Endothelial cell of umbilical vein (primary cell): Measurements from ENCODE around the gene BCAS2. TPM values are rescaled to one million over a fixed set of nuclear protein-coding genes. Genes with fewer than 3 reads are reported as not detected.

Experiments
- BruUV-seq: library from RNA; stranded (reverse); fragments of 400-500 nt; replicated peaks from 2 replicates; lab custom pipeline; 2021; lab: Mats Ljungman, UMichigan
- CTCF ChIA-PET: fragments of 300-600, 350-600 bp; sonication (Branson Sonifier 250); formaldehyde crosslinking; loops from one replicate; lab custom pipeline; 2021; ENCODE audit warnings: antibody characterized with exemption, inconsistent platforms; lab: Charles Lee
- POLR2A ChIA-PET: fragments of 300-600, 350-600 bp; sonication (Branson Sonifier 250); formaldehyde crosslinking; loops from one replicate; lab custom pipeline; 2021; ENCODE audit warnings: antibody characterized with exemption, inconsistent platforms; lab: Charles Lee
- DNase-seq: peaks from one replicate; pipeline ENCODE4 v3.0.0-alpha.2; 2011; ENCODE audit warnings: low read depth, low spot score
- FAIRE-seq: peaks from 2 replicates; lab custom pipeline; 2011; peaks lifted over from hg19 to GRCh38; lab: Jason Lieb, UNC
- H2AFZ ChIP-seq: 2 replicates; pipeline ENCODE4 v1.6.0; 2012; ENCODE audit warnings: low read depth, low read length, control low read depth, inconsistent platforms
- H3K27ac ChIP-seq: 2 replicates; pipeline ENCODE4 v1.5.1; 2011; ENCODE audit warnings: low read depth, mild to moderate bottlenecking, control low read depth, low read length, moderate library complexity; ENCODE audit not compliant: insufficient read depth
- H3K27me3 ChIP-seq, 2 experiments: 2 replicates each; pipeline versions ENCODE4 v1.6.0 to v1.6.1; 2011; ENCODE audit warnings: low read length in 2 of 2, mixed read lengths in 1 of 2; ENCODE audit not compliant: control insufficient read depth in 2 of 2, insufficient read depth in 2 of 2
- H3K36me3 ChIP-seq, 2 experiments: 2 replicates in 1 of 2; 3 replicates in 1 of 2; pipeline ENCODE4 v1.5.1; 2011; ENCODE audit warnings: low read length in 2 of 2, mild to moderate bottlenecking in 1 of 2, moderate library complexity in 1 of 2; ENCODE audit not compliant: control insufficient read depth in 2 of 2, insufficient read depth in 2 of 2; ENCODE audit errors: extremely low read depth in 1 of 2
- H3K4me1 ChIP-seq: 3 replicates; pipeline ENCODE4 v1.5.1; 2011; ENCODE audit warnings: mild to moderate bottlenecking, low read length; ENCODE audit not compliant: control insufficient read depth, insufficient read depth; ENCODE audit errors: extremely low read depth
- H3K4me2 ChIP-seq: 2 replicates; pipeline ENCODE4 v1.6.1; 2011; ENCODE audit warnings: low read length, control low read depth, mixed read lengths; ENCODE audit not compliant: insufficient read depth
- H3K4me3 ChIP-seq, 3 experiments: fragments of 200-600 bp in 1 of 3; sonication (generic), shearing (Covaris generic) in 1 of 3; replicated peaks in 1 of 3; 2 replicates each; pipeline ENCODE4 v1.5.1; 2011 to 2016; ENCODE audit warnings: control low read depth in 3 of 3, low read length in 3 of 3, mild to moderate bottlenecking in 2 of 3, inconsistent platforms in 1 of 3, low read depth in 1 of 3, moderate library complexity in 1 of 3; ENCODE audit not compliant: insufficient read depth in 1 of 3
- H3K79me2 ChIP-seq: 2 replicates; pipeline ENCODE4 v1.6.0; 2012; ENCODE audit warnings: low read length, inconsistent platforms; ENCODE audit not compliant: control insufficient read depth, insufficient read depth
- H3K9ac ChIP-seq: replicated peaks from 2 replicates; pipeline ENCODE3; 2011; ENCODE audit warnings: low read length, control low read depth; ENCODE audit not compliant: insufficient read depth; ENCODE audit errors: extremely low read depth
- H3K9me1 ChIP-seq: replicated peaks from 3 replicates; pipeline ENCODE4 v1.6.0; 2011; ENCODE audit warnings: mild to moderate bottlenecking, low read length; ENCODE audit not compliant: control insufficient read depth, insufficient read depth; ENCODE audit errors: extremely low read depth
- H3K9me3 ChIP-seq: replicated peaks from 2 replicates; pipeline ENCODE4 v1.5.1; 2012; ENCODE audit warnings: low read length, inconsistent platforms; ENCODE audit not compliant: control insufficient read depth, insufficient read depth
- H4K20me1 ChIP-seq: replicated peaks from 2 replicates; pipeline ENCODE3; 2011; ENCODE audit warnings: mild to moderate bottlenecking, low read length; ENCODE audit not compliant: control insufficient read depth, insufficient read depth; ENCODE audit errors: extremely low read depth
- CTCF ChIP-seq, 2 donors: IDR thresholded peaks; 1 replicate in 1 of 2; 2 replicates in 1 of 2; pipeline ENCODE4 v1.5.1; 2011; ENCODE audit warnings: low read length in 2 of 2, mild to moderate bottlenecking in 2 of 2, moderate library complexity in 2 of 2, control low read depth in 1 of 2, inconsistent platforms in 1 of 2, low read depth in 1 of 2; ENCODE audit not compliant: insufficient read depth in 1 of 2; ENCODE audit errors: extremely low read depth in 1 of 2
- EZH2 ChIP-seq: IDR thresholded peaks from 2 replicates; pipeline ENCODE4 v1.6.1; 2012; ENCODE audit warnings: borderline replicate concordance, low read depth, mild to moderate bottlenecking, moderate library complexity, low read length, inconsistent platforms; ENCODE audit not compliant: severe bottlenecking
- FOS ChIP-seq: IDR thresholded peaks from 2 replicates; pipeline ENCODE4 v1.6.1; 2011; ENCODE audit warnings: mild to moderate bottlenecking, low read length, moderate library complexity, borderline replicate concordance; ENCODE audit not compliant: insufficient read depth
- GATA2 ChIP-seq: IDR thresholded peaks from 2 replicates; pipeline ENCODE4 v1.7.0; 2011; ENCODE audit warnings: low read depth, mild to moderate bottlenecking, moderate library complexity, mixed read lengths, low read length; ENCODE audit not compliant: insufficient read length, insufficient read depth
- JUN ChIP-seq: IDR thresholded peaks from 2 replicates; pipeline ENCODE4 v1.6.1; 2011; ENCODE audit warnings: borderline replicate concordance, low read depth; ENCODE audit not compliant: insufficient read length, insufficient read depth
- MAX ChIP-seq: IDR thresholded peaks from 2 replicates; pipeline ENCODE4 v1.6.1; 2011; ENCODE audit not compliant: insufficient read depth, insufficient read length
- MYC ChIP-seq: IDR thresholded peaks from one replicate; pipeline ENCODE4 v1.6.1; 2011; ENCODE audit warnings: mild to moderate bottlenecking, low read depth, low read length
- POLR2A ChIP-seq: IDR thresholded peaks from 2 replicates; pipeline ENCODE4 v1.6.1; 2012; ENCODE audit warnings: low read depth, mild to moderate bottlenecking, control low read depth, low read length
- POLR2AphosphoS5 ChIP-seq: IDR thresholded peaks from 2 replicates; pipeline ENCODE4 v1.6.1; 2012; ENCODE audit warnings: low read depth, mild to moderate bottlenecking, control low read depth, low read length, moderate library complexity; ENCODE audit not compliant: insufficient read depth
- dilution Hi-C: fragments of 300-500 bp; cut with MboI; formaldehyde crosslinking; loops from one replicate; pipeline ENCODE4 v1.15.0; 2019; ENCODE audit warnings: low sequenced_read_pairs; ENCODE audit not compliant: extremely low pct_ligation_motif_present
- intact Hi-C: fragments of 100-400 bp; cut with micrococcal nuclease; formaldehyde crosslinking; loops from one replicate; pipeline ENCODE4 v1.10.0; 2022
- polyA plus RNA-seq, 4 experiments: library from polyadenylated mRNA; depleted of rRNA in 3 of 4; stranded (reverse) in 3 of 4; unstranded in 1 of 4; fragments of >200 nt; gene quantifications; 2 replicates each; pipeline versions ENCODE4 v1.2.1 to v1.2.3, GENCODE V29; 2011 to 2012; ENCODE audit warnings: missing spikeins in 1 of 4
- total RNA-seq: library from RNA; stranded (reverse); gene quantifications from 2 replicates; pipeline ENCODE4 v1.2.3, GENCODE V29; 2021

The BCAS2 gene
- total and polyA plus RNA-seq, 2 donors (not counting 3 experiments of a cell fraction or from before 2014, with no cell fraction given): 12.5 to 43.5 TPM

- dilution Hi-C loops (no loop called here), intact Hi-C loops (no loop called here)
- no peak overlapping the region for H3K9ac ChIP-seq
- H3K9me3 ChIP-seq: no peaks in the 10 kb centered on the region
- H3K4me2 ChIP-seq: no peak overlapping the region
- no peak overlapping the region for H2AFZ ChIP-seq
- BruUV-seq: no TSS peak
- no peaks in the 10 kb centered on the region for H4K20me1 ChIP-seq
- H3K27me3 ChIP-seq: no peaks in the 10 kb centered on the region
- ChIA-PET POLR2A (no interaction called here), CTCF (no interaction called here)
- FAIRE-seq (no peak), DNase-seq (no peak)
- H3K4me3 ChIP-seq: no peak overlapping the region
- H3K36me3 ChIP-seq: no peaks in the 10 kb centered on the region
- H3K27ac ChIP-seq: no peak overlapping the region
- H3K9me1 ChIP-seq: no peaks in the 10 kb centered on the region
- H3K4me1 ChIP-seq: no peaks in the 10 kb centered on the region
- no peaks in the 10 kb centered on the region for H3K79me2 ChIP-seq
- TF ChIP-seq POLR2AphosphoS5 (no peak), MYC (no peak), FOS (no peak), MAX (no peak), GATA2 (no peak), CTCF (IDR thresholded peaks at IDR 0.05; ENCODE audit: extremely low read depth in 1 of 2, insufficient read depth in 1 of 2, low read depth in 1 of 2, low read length in 2 of 2) (no peak), POLR2A (no peak), JUN (no peak), EZH2 (no peak)
Observed at GRCh38 chr1:114554577-114554976, 26.8 kb downstream of the BCAS2 start.
